Measurements from ENCODE around the gene SELENOO.

- TF ChIP-seq CTCF (IDR thresholded peaks at IDR 0.05; ENCODE audit: borderline replicate concordance, extremely low read depth, low read length, poor library complexity, severe bottlenecking), result no peak
- no peak for TF ChIP-seq EZH2 (IDR thresholded peaks at IDR 0.05; ENCODE audit: borderline replicate concordance, low read depth, low read length, severe bottlenecking)
Measured at GRCh38 chr22:50253941-50254340, 53.1 kb downstream of the SELENOO start.

Measured in DND-41 (cell line).